Endothelial cell of umbilical vein (primary cell): ENCODE measurements around the gene RAB5IF. TPM values are rescaled to one million over a fixed set of nuclear protein-coding genes. Genes with fewer than 3 reads are reported as not detected.

Source experiments
- BruUV-seq: library from RNA; stranded (reverse); fragments of 400-500 nt; replicated peaks from 2 replicates; lab custom pipeline; 2021; lab: Mats Ljungman, UMichigan
- CTCF ChIA-PET: fragments of 300-600, 350-600 bp; sonication (Branson Sonifier 250); formaldehyde crosslinking; loops from one replicate; lab custom pipeline; 2021; ENCODE audit warnings: antibody characterized with exemption, inconsistent platforms; lab: Charles Lee
- POLR2A ChIA-PET: fragments of 300-600, 350-600 bp; sonication (Branson Sonifier 250); formaldehyde crosslinking; loops from one replicate; lab custom pipeline; 2021; ENCODE audit warnings: antibody characterized with exemption, inconsistent platforms; lab: Charles Lee
- DNase-seq: peaks from one replicate; pipeline ENCODE4 v3.0.0-alpha.2; 2011; ENCODE audit warnings: low read depth, low spot score
- FAIRE-seq: peaks from 2 replicates; lab custom pipeline; 2011; peaks lifted over from hg19 to GRCh38; lab: Jason Lieb, UNC
- H2AFZ ChIP-seq: 2 replicates; pipeline ENCODE4 v1.6.0; 2012; ENCODE audit warnings: low read depth, low read length, control low read depth, inconsistent platforms
- H3K27ac ChIP-seq: 2 replicates; pipeline ENCODE4 v1.5.1; 2011; ENCODE audit warnings: low read depth, mild to moderate bottlenecking, control low read depth, low read length, moderate library complexity; ENCODE audit not compliant: insufficient read depth
- H3K27me3 ChIP-seq, 2 experiments: 2 replicates each; pipeline versions ENCODE4 v1.6.0 to v1.6.1; 2011; ENCODE audit warnings: low read length in 2 of 2, mixed read lengths in 1 of 2; ENCODE audit not compliant: control insufficient read depth in 2 of 2, insufficient read depth in 2 of 2
- H3K36me3 ChIP-seq, 2 experiments: 2 replicates in 1 of 2; 3 replicates in 1 of 2; pipeline ENCODE4 v1.5.1; 2011; ENCODE audit warnings: low read length in 2 of 2, mild to moderate bottlenecking in 1 of 2, moderate library complexity in 1 of 2; ENCODE audit not compliant: control insufficient read depth in 2 of 2, insufficient read depth in 2 of 2; ENCODE audit errors: extremely low read depth in 1 of 2
- H3K4me1 ChIP-seq: 3 replicates; pipeline ENCODE4 v1.5.1; 2011; ENCODE audit warnings: mild to moderate bottlenecking, low read length; ENCODE audit not compliant: control insufficient read depth, insufficient read depth; ENCODE audit errors: extremely low read depth
- H3K4me2 ChIP-seq: 2 replicates; pipeline ENCODE4 v1.6.1; 2011; ENCODE audit warnings: low read length, control low read depth, mixed read lengths; ENCODE audit not compliant: insufficient read depth
- H3K4me3 ChIP-seq, 3 experiments: fragments of 200-600 bp in 1 of 3; sonication (generic), shearing (Covaris generic) in 1 of 3; replicated peaks in 1 of 3; 2 replicates each; pipeline ENCODE4 v1.5.1; 2011 to 2016; ENCODE audit warnings: control low read depth in 3 of 3, low read length in 3 of 3, mild to moderate bottlenecking in 2 of 3, inconsistent platforms in 1 of 3, low read depth in 1 of 3, moderate library complexity in 1 of 3; ENCODE audit not compliant: insufficient read depth in 1 of 3
- H3K79me2 ChIP-seq: 2 replicates; pipeline ENCODE4 v1.6.0; 2012; ENCODE audit warnings: low read length, inconsistent platforms; ENCODE audit not compliant: control insufficient read depth, insufficient read depth
- H3K9ac ChIP-seq: replicated peaks from 2 replicates; pipeline ENCODE3; 2011; ENCODE audit warnings: low read length, control low read depth; ENCODE audit not compliant: insufficient read depth; ENCODE audit errors: extremely low read depth
- H3K9me1 ChIP-seq: replicated peaks from 3 replicates; pipeline ENCODE4 v1.6.0; 2011; ENCODE audit warnings: mild to moderate bottlenecking, low read length; ENCODE audit not compliant: control insufficient read depth, insufficient read depth; ENCODE audit errors: extremely low read depth
- H3K9me3 ChIP-seq: replicated peaks from 2 replicates; pipeline ENCODE4 v1.5.1; 2012; ENCODE audit warnings: low read length, inconsistent platforms; ENCODE audit not compliant: control insufficient read depth, insufficient read depth
- H4K20me1 ChIP-seq: replicated peaks from 2 replicates; pipeline ENCODE3; 2011; ENCODE audit warnings: mild to moderate bottlenecking, low read length; ENCODE audit not compliant: control insufficient read depth, insufficient read depth; ENCODE audit errors: extremely low read depth
- CTCF ChIP-seq, 2 donors: IDR thresholded peaks; 1 replicate in 1 of 2; 2 replicates in 1 of 2; pipeline ENCODE4 v1.5.1; 2011; ENCODE audit warnings: low read length in 2 of 2, mild to moderate bottlenecking in 2 of 2, moderate library complexity in 2 of 2, control low read depth in 1 of 2, inconsistent platforms in 1 of 2, low read depth in 1 of 2; ENCODE audit not compliant: insufficient read depth in 1 of 2; ENCODE audit errors: extremely low read depth in 1 of 2
- EZH2 ChIP-seq: IDR thresholded peaks from 2 replicates; pipeline ENCODE4 v1.6.1; 2012; ENCODE audit warnings: borderline replicate concordance, low read depth, mild to moderate bottlenecking, moderate library complexity, low read length, inconsistent platforms; ENCODE audit not compliant: severe bottlenecking
- JUN ChIP-seq: IDR thresholded peaks from 2 replicates; pipeline ENCODE4 v1.6.1; 2011; ENCODE audit warnings: borderline replicate concordance, low read depth; ENCODE audit not compliant: insufficient read length, insufficient read depth
- MAX ChIP-seq: IDR thresholded peaks from 2 replicates; pipeline ENCODE4 v1.6.1; 2011; ENCODE audit not compliant: insufficient read depth, insufficient read length
- MYC ChIP-seq: IDR thresholded peaks from one replicate; pipeline ENCODE4 v1.6.1; 2011; ENCODE audit warnings: mild to moderate bottlenecking, low read depth, low read length
- POLR2A ChIP-seq: IDR thresholded peaks from 2 replicates; pipeline ENCODE4 v1.6.1; 2012; ENCODE audit warnings: low read depth, mild to moderate bottlenecking, control low read depth, low read length
- POLR2AphosphoS5 ChIP-seq: IDR thresholded peaks from 2 replicates; pipeline ENCODE4 v1.6.1; 2012; ENCODE audit warnings: low read depth, mild to moderate bottlenecking, control low read depth, low read length, moderate library complexity; ENCODE audit not compliant: insufficient read depth
- dilution Hi-C: fragments of 300-500 bp; cut with MboI; formaldehyde crosslinking; loops from one replicate; pipeline ENCODE4 v1.15.0; 2019; ENCODE audit warnings: low sequenced_read_pairs; ENCODE audit not compliant: extremely low pct_ligation_motif_present
- intact Hi-C: fragments of 100-400 bp; cut with micrococcal nuclease; formaldehyde crosslinking; loops from one replicate; pipeline ENCODE4 v1.10.0; 2022
- polyA plus RNA-seq, 4 experiments: library from polyadenylated mRNA; depleted of rRNA in 3 of 4; stranded (reverse) in 3 of 4; unstranded in 1 of 4; fragments of >200 nt; gene quantifications; 2 replicates each; pipeline versions ENCODE4 v1.2.1 to v1.2.3, GENCODE V29; 2011 to 2012; ENCODE audit warnings: missing spikeins in 1 of 4
- total RNA-seq: library from RNA; stranded (reverse); gene quantifications from 2 replicates; pipeline ENCODE4 v1.2.3, GENCODE V29; 2021

RAB5IF gene
- total and polyA plus RNA-seq, 2 donors (not counting 3 experiments of a cell fraction or from before 2014, with no cell fraction given): 113 to 162 TPM

- Histone ChIP-seq H3K4me3 (no peak within 1 kb of the TSS), H3K36me3 (no peaks in the 10 kb centered on the region), H3K27ac (no peak within 1 kb of the TSS), H2AFZ (no peak within 1 kb of the TSS), H3K9me3 (no peaks in the 10 kb centered on the region), H3K9me1 (no peaks in the 10 kb centered on the region), H3K9ac (no peak within 1 kb of the TSS), H3K4me2 (no peak within 1 kb of the TSS), H3K27me3 (no peaks in the 10 kb centered on the region), H3K79me2 (no peaks in the 10 kb centered on the region), H4K20me1 (no peaks in the 10 kb centered on the region), H3K4me1 (no peaks in the 10 kb centered on the region)
- ChIA-PET POLR2A (no interaction called here), CTCF (interaction anchor here (1.4 kb wide), 1 partner anchor 44 kb away, joined by 3 read pairs; no protein-coding TSS in a partner anchor)
- dilution Hi-C loops: no loop called here
- TF ChIP-seq JUN (no peak), EZH2 (no peak), CTCF (IDR thresholded peaks at IDR 0.05; ENCODE audit: extremely low read depth in 1 of 2, insufficient read depth in 1 of 2, low read depth in 1 of 2, low read length in 2 of 2) (no peak), MYC (no peak), POLR2A (no peak), MAX (no peak), POLR2AphosphoS5 (no peak)
- no TSS peak for BruUV-seq
- DNase-seq: no peak
- intact Hi-C loops: no loop called here
- no peak for FAIRE-seq
These were observed 40.4 kb downstream of the RAB5IF start, which contains the start of gene SLA2 for GRCh38 chr20:36645998-36646397. SLA2 (minus strand) TSS chr20:36646196; CDS start chr20:36641335, 4,861 bp downstream.
